AG09309 (cell line): ENCODE data around the gene ERAL1.
A peak's percentile ranks its signal among the peaks of the same experiment; 100 is the strongest.
"Not testable (repeated sequence)": the region's sequence is repeated elsewhere in the genome, so short reads cannot be mapped to it uniquely, and the experiment has no call there.

Experiments used
- DNase-seq: peaks from one replicate; pipeline ENCODE4 v3.0.0-alpha.2; 2010; ENCODE audit warnings: low read depth
- H3K4me3 ChIP-seq: 2 replicates; pipeline ENCODE4 v1.5.1; 2011; ENCODE audit warnings: mild to moderate bottlenecking, low read depth, low read length, moderate library complexity; ENCODE audit not compliant: control insufficient read depth
- TF ChIP-seq, protein P1 (sequence below): IDR thresholded peaks from 2 replicates; pipeline ENCODE4 v1.5.1; 2011; ENCODE audit warnings: mild to moderate bottlenecking, low read depth, low read length, inconsistent platforms; ENCODE audit not compliant: insufficient read depth, control insufficient read depth; ENCODE audit errors: missing control alignments

Gene ERAL1

DNA sequence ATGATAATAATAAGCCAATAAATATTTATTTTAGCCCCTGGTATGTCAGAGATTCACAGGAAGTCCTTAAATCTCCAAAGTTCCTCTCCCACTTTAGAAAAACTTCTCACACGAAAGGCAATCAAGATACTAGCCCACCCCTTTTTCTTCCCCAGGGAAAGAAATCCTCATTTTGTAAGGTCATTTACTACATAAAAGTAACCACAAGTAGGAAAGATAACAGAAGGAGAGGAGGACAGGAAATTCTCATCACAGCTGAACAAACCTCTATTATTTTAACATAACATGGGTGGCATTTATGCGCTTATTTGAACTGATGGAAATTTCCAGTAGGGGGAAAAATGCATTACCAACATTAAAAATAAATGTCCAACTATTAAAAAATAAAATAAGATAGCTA, 15.6 kb upstream of the ERAL1 start:
- no peak overlapping the region for H3K4me3 ChIP-seq

DNA sequence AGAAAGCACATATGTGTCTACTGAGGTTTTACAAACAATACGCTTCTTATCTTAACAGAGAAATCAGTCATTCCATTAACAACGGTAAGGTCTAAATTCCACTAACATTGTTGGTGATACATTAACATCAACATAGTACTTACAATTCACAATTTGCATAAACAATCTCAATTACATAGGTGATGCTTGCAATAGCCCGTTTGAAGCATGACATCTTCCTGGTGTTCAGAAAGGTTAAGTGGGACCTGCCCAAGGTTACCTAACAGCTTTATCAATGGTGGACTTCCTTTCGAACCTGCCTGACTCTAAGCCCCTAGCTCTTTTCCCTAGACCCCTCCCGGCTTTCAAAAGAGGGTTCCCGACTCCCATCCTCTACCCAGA, 12.9 kb upstream of the ERAL1 start:
- TF ChIP-seq, protein P1, sequence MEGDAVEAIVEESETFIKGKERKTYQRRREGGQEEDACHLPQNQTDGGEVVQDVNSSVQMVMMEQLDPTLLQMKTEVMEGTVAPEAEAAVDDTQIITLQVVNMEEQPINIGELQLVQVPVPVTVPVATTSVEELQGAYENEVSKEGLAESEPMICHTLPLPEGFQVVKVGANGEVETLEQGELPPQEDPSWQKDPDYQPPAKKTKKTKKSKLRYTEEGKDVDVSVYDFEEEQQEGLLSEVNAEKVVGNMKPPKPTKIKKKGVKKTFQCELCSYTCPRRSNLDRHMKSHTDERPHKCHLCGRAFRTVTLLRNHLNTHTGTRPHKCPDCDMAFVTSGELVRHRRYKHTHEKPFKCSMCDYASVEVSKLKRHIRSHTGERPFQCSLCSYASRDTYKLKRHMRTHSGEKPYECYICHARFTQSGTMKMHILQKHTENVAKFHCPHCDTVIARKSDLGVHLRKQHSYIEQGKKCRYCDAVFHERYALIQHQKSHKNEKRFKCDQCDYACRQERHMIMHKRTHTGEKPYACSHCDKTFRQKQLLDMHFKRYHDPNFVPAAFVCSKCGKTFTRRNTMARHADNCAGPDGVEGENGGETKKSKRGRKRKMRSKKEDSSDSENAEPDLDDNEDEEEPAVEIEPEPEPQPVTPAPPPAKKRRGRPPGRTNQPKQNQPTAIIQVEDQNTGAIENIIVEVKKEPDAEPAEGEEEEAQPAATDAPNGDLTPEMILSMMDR, result no peak
- H3K4me3 ChIP-seq, result peak overlapping the region; percentile 73
- DNase-seq, result no peak

More for the DNA sequence above, 15.6 kb upstream of the ERAL1 start:
- no peak for DNase-seq
- TF ChIP-seq, protein P1, result no peak

DNA sequence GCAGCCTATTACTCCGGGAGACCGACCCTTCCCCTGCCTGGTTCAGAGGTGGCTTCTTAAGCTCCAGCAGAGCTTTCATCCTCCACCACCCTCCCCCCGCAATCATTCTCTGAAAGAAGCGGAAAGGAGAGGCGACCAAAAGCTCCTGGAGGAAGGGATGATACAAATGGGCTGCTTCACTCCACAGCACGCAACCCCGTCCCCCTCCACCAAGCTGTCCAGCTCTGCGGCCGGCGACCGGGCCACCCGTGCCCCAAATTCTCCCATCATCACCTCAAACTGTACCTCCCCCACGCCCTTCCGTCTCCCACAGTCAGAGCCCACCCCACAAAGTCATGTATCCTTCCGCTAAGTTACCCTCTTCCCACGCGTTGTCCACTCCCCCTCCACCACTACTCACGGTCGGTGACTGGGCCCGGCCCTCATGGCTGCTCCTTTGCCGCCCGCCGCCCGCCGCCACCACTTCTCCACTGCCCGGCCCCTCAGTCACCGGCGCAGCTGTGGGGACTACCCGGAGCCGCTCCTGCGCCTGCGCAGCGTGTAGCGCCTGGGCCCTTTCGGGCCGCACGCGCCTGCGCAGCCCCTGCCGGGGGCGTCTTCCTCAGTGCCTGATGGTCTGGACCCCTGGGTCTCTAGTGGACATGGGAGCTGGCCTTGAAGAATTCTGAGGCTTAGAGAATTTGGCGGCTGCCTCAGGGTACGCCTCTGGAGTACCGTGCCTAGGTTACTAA, 12.4 kb upstream of the ERAL1 start, which contains the start of gene FAM222B:
FAM222B (minus strand) TSS at position 509 of the 731 bp plus-strand sequence. CDS start 76,123 bp downstream, outside the sequence.
- TF ChIP-seq, protein P1, result no peak
- DNase-seq, result no peak
- H3K4me3 ChIP-seq, result peak within 1 kb of the TSS; percentile 73

GRCh38 chr17:28843816-28844148, 11.0 kb upstream of the ERAL1 start:
- no peak overlapping the region for H3K4me3 ChIP-seq
- TF ChIP-seq, protein P1, result no peak
- no peak for DNase-seq

GRCh38 chr17:28846231-28846630, 8.6 kb upstream of the ERAL1 start:
- no peak overlapping the region for H3K4me3 ChIP-seq
- TF ChIP-seq, protein P1, result no peak
- DNase-seq, result no peak

DNA sequence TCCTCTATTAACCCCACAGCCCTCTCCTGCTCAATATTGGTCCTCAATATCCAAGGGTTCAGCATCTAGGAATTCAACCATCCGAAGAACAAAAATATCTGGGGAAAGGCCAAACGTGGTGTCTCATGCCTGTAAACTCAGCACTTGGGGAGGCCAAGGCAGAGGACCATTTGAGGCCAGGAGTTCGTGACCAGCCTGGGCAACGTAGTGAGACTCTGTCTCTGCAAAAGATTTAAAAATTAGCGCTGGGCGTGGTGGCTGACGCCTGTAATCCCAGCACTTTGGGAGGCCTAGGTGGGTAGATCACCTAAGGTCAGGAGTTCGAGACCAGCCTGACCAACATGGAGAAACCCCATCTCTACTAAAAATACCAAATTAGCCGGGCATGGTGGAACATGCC, 8.1 kb upstream of the ERAL1 start:
- H3K4me3 ChIP-seq, DNase-seq: not testable (repeated sequence)

GRCh38 chr17:28848667-28849066, 6.1 kb upstream of the ERAL1 start:
- H3K4me3 ChIP-seq, DNase-seq: not testable (repeated sequence)
- TF ChIP-seq, protein P1, result peak; percentile 37
